IPS-20b (cell line): ENCODE data around the gene ZNF143.
A peak's percentile ranks its signal among the peaks of the same experiment; 100 is the strongest.

ENCODE experiments used
- H3K27ac ChIP-seq: one replicate; pipeline ENCODE4 v1.5.1; 2013; ENCODE audit warnings: low read length
- H3K27me3 ChIP-seq: 2 replicates; pipeline ENCODE4 v1.6.1; 2013; ENCODE audit warnings: mild to moderate bottlenecking, low read length, inconsistent platforms; ENCODE audit not compliant: insufficient read depth
- H3K36me3 ChIP-seq: 2 replicates; pipeline ENCODE4 v1.6.1; 2013; ENCODE audit warnings: low read depth, mild to moderate bottlenecking, inconsistent platforms, low read length, moderate library complexity; ENCODE audit not compliant: insufficient read depth
- H3K4me1 ChIP-seq: 2 replicates; pipeline ENCODE4 v1.6.1; 2013; ENCODE audit warnings: mild to moderate bottlenecking, control low read depth, inconsistent platforms, low read length, moderate library complexity; ENCODE audit not compliant: insufficient read depth
- H3K4me3 ChIP-seq: 2 replicates; pipeline ENCODE4 v1.5.1; 2013; ENCODE audit warnings: mild to moderate bottlenecking, low read length, inconsistent platforms
- H3K9ac ChIP-seq: 2 replicates; pipeline ENCODE4 v1.6.1; 2013; ENCODE audit warnings: low read depth, mild to moderate bottlenecking, inconsistent platforms, low read length, moderate library complexity
- H3K9me3 ChIP-seq: 2 replicates; pipeline ENCODE4 v1.6.1; 2013; ENCODE audit warnings: mild to moderate bottlenecking, low read depth, low read length, inconsistent platforms; ENCODE audit not compliant: insufficient read depth

ZNF143 gene

DNA sequence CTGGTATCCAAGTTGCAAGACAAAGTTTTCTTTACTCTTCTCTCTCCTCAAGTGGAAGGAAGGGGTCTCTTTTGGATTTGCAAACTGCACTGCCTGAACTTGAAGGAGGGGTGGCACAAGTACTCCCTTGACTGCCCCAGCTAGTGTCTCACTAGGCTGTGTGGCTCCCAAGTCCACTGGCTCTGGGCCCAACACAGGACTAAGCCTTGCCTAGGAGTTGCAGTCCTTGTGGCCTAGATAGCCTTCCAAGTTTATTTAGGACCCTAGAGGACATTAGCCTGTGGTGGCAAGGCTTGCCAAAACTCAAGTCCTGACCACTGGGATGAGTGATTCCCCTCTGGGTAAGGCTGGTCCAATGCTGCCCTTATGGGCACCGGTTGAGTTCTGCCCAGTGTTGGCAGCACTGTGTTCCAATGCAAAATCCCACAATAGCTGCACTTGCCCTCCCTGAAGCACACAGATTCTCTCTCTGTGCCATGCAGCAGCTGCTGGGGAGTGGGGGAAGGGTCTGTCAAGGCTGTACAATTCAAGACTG, 102.5 kb downstream of the ZNF143 start:
- Histone ChIP-seq H3K9me3 (peaks cover 9% of the 10 kb centered on the region), H3K27me3 (no peaks in the 10 kb centered on the region), H3K4me1 (peaks cover 14% of the 10 kb centered on the region), H3K27ac (no peak overlapping the region), H3K4me3 (no peak overlapping the region), H3K36me3 (no peaks in the 10 kb centered on the region), H3K9ac (no peak overlapping the region)

DNA sequence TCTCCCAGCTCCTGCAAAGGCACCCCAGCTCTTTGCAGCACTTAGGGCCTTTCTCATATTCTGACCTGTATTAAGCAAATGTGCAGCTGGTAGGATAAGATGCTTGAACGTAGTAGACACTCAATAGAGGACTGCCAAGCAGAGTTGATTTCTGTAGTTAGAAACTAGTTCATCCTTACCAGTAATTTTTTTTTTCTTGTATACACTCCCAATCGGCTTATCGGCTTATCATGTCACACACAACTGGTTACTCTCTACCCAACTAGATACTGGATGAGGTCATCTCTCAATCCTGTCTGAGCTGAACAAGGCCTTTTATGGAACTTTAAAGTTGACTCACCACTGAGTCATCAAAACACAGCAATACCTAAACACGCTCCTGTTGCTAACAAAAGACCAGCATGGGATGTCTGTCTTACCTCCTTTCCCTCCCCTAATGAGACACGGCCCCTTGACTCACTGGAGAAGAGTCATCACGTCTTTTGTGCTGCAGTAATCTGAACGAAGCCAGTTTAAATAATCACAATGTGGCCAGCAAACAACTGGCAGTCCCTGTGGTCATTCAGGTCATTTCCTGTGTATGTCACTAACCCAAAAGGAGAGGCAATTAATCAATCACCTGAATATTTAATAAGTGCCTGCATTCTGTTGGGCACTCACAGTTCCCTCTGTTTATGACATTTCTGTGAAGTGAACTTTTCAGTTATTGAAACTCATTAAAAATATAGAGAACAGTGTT, 105.2 kb downstream of the ZNF143 start:
- Histone ChIP-seq H3K9me3 (peaks cover 7% of the 10 kb centered on the region), H3K4me1 (peaks cover 30% of the 10 kb centered on the region), H3K9ac (peak overlapping the region; percentile 74), H3K27me3 (no peaks in the 10 kb centered on the region), H3K36me3 (no peaks in the 10 kb centered on the region), H3K4me3 (peak overlapping the region; percentile 12; the same call in 1 of the 2 replicates), H3K27ac (peak overlapping the region; percentile 24)

DNA sequence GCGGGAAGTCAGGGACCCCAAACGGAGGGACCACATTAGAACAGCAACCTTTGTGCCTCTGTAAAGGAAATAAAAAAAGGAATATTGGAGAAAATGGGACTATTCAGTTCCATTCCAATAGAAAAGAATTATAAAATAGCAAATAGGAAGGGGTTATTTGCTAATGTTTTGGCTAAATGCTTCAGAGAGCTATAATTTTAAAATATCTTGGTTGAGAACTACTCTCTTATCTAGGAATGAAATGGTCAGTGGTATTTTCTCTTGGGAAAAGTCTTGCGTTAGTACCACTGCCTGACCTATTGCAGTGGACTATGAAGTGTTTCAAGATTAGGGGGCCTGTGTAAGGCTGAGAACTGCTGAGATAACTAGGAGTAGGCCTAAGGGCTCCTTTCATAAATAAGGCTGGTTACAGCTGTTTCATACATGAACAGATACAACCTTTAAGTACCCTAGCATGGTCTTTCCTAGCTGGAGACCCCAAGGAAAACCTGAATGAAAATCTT, 105.8 kb downstream of the ZNF143 start:
- peaks cover 30% of the 10 kb centered on the region for H3K4me1 ChIP-seq
- H3K27me3 ChIP-seq = no peaks in the 10 kb centered on the region
- 0 out of 2 replicates have a peak overlapping the region, but pooled peaks have one; percentile 0 for H3K4me3 ChIP-seq
- peak overlapping the region; percentile 74 for H3K9ac ChIP-seq
- H3K9me3 ChIP-seq = 0 out of 2 replicates have a peak, but pooled peaks cover under 1% of the 10 kb centered on the region
- no peaks in the 10 kb centered on the region for H3K36me3 ChIP-seq
- H3K27ac ChIP-seq = peak overlapping the region; percentile 16

DNA sequence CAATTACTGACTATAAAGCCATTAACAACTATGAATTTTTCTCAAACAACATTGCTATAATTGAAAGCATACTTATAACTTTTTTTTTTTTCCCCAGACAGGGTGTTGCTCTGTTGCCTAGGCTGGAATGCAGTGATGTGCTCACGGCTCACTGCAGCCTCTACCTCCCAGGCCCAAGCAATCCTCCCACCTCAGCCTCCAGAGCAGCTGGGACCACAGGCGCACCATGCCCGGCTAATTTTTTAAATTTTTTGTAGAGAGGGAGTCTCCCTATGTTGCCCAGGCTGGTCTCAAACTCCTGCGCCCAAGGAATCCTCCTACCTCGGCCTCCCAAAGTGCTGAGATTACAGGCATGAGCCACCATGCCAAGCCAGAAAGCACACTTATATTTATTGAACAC, 106.6 kb downstream of the ZNF143 start:
- no peak overlapping the region for H3K27ac ChIP-seq

DNA sequence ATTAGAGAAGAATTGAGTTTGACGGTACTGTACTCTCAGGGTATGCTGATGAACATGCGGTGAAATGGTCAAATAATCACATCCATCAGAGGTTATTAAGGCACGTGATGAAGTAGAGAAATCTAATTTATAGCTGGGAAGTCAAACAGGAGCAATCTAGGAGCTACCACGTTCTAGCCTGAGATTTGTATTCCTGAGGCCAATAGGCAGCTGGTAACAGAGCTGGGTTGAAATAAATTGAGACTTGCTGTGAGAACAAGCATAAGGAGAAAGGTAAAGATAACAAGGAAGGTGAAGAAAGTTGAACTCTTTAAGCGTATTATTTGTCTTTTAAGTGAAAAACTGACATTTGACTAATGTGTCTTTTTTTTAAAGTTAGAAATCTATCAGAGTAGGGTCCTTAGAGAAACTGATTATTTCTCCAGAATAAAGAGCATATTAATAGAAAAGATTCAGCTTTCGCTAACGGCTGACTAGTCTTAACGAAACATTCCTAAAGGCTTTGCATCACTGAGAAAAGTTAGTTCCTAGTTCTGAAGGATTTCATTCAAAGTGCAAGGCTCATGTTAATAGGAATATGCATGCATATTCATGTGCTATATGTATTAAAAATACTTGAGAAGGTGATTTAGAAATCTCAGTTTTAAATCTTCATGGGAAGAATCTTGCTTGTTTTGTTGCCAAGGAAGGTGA, 107.5 kb downstream of the ZNF143 start:
- Histone ChIP-seq H3K9ac (peak overlapping the region; percentile 68; the same call in 1 of the 2 replicates), H3K27ac (no peak overlapping the region), H3K4me3 (0 out of 2 replicates have a peak overlapping the region, but pooled peaks have one; percentile 9)

More for the DNA sequence above, 106.6 kb downstream of the ZNF143 start:
- no peaks in the 10 kb centered on the region for H3K36me3 ChIP-seq
- H3K9me3 ChIP-seq = no peaks in the 10 kb centered on the region
- H3K4me3 ChIP-seq = no peak overlapping the region
- no peak overlapping the region for H3K9ac ChIP-seq
- H3K27me3 ChIP-seq = no peaks in the 10 kb centered on the region
- peaks cover 30% of the 10 kb centered on the region for H3K4me1 ChIP-seq

DNA sequence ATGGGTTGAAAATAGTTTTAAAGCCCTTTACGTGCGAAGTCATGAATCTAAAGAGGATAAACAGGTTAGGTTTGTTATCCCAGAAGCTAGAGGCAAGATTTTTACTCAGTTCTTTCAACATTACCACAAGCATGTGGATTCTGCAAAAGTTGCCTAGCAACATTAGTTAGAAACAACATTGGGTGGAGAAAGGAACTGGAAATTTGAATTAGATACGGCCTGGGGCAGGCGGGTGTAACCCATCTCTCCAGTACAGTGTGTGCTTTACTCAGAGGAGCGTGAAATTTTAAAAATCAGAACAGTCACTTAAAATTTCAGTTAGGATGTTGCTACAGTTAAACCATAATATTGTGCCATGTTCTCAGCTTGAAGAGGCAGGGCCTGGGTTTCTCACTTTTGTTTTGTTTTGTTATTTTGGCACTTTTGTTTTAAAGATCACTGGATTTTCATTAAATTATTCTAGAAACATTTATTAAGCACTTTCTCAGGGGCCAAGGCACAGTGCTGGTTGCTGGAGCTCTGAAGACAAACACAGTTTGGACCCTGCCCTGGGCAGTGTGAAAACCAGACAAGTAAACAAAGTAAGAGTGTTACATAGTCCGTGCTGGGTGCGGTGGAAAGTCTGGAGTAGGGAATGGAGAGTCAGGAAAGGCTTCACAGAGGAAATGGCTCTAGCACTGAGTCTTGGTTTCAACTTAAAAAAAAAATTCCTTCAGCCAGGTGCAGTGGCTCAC, 108.2 kb downstream of the ZNF143 start:
- Histone ChIP-seq H3K27me3 (no peaks in the 10 kb centered on the region), H3K36me3 (no peaks in the 10 kb centered on the region), H3K9ac (peak overlapping the region; percentile 68), H3K4me3 (0 out of 2 replicates have a peak overlapping the region, but pooled peaks have one; percentile 9), H3K27ac (peak overlapping the region; percentile 3), H3K9me3 (no peaks in the 10 kb centered on the region), H3K4me1 (peaks cover 30% of the 10 kb centered on the region)

More for the DNA sequence above, 107.5 kb downstream of the ZNF143 start:
- H3K9me3 ChIP-seq = no peaks in the 10 kb centered on the region
- no peaks in the 10 kb centered on the region for H3K27me3 ChIP-seq
- peaks cover 30% of the 10 kb centered on the region for H3K4me1 ChIP-seq
- no peaks in the 10 kb centered on the region for H3K36me3 ChIP-seq

DNA sequence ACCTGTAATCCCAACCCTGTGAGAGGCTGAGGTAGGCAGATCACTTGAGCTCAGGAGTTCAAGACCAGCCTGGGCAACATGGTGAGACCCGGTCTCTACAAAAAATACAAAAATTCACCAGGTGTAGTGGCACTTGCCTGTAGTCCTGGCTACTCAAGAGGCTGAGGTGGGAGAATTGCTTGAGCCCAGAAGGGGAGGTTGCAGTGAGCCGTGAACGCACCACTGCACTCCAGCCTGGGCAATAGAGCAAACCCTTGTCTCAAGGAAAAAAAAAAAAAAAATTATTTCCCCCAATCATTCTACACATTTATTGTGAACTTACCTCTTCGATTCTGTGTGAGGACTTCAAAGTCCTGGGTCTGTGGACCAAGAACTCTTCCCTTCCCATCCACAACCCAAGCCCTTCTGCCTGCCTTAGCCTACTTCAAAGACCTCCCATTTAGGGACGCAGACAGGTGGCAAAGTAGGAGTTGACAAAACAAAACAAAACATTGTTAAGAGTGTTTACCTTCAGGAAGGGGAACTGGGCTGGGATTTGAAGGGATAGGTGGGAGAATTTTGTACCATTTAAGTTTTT, 108.9 kb downstream of the ZNF143 start:
- Histone ChIP-seq H3K4me3 (no peak overlapping the region), H3K9me3 (no peaks in the 10 kb centered on the region), H3K4me1 (peaks cover 30% of the 10 kb centered on the region), H3K27me3 (no peaks in the 10 kb centered on the region), H3K9ac (peak overlapping the region; percentile 68; the same call in 1 of the 2 replicates), H3K36me3 (0 out of 2 replicates have a peak, but pooled peaks cover under 1% of the 10 kb centered on the region), H3K27ac (peak overlapping the region; percentile 3)

DNA sequence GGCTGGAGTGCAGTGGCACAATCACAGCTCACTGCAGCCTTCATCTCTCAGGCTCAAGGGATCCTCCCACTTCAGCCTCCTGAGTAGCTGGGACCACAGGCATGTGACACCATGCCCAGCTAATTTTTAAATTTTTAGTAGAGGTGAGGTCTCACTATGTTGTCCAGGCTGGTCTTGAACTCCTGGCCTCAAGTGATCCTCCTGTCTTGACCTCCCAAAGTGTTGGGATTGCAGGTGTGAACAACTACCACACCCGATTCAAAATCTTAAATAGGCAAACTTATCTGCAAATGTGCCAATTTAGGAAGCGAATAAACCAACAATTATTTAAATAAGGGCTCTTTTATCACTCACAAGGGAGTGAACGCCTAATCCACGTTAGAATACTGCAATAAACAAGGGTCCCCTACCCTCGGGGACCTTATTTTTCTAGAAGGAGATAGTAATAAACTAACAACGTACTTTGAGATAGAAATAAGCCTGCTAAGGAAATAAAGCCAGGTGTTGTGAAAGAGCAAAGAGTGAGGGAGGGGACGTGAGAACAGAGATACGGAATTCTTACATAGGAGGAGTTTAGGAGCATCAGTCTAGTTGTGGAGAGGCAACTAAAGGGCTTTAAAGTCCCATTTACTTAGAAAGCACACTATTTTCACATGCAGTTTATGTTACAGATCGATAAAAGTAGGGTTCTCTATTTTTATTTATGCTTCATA, 109.7 kb downstream of the ZNF143 start:
- Histone ChIP-seq H3K36me3 (peaks cover 6% of the 10 kb centered on the region; the same call in 1 of the 2 replicates), H3K27ac (no peak overlapping the region), H3K9me3 (no peaks in the 10 kb centered on the region), H3K4me1 (peaks cover 30% of the 10 kb centered on the region), H3K9ac (no peak overlapping the region), H3K4me3 (no peak overlapping the region), H3K27me3 (no peaks in the 10 kb centered on the region)

DNA sequence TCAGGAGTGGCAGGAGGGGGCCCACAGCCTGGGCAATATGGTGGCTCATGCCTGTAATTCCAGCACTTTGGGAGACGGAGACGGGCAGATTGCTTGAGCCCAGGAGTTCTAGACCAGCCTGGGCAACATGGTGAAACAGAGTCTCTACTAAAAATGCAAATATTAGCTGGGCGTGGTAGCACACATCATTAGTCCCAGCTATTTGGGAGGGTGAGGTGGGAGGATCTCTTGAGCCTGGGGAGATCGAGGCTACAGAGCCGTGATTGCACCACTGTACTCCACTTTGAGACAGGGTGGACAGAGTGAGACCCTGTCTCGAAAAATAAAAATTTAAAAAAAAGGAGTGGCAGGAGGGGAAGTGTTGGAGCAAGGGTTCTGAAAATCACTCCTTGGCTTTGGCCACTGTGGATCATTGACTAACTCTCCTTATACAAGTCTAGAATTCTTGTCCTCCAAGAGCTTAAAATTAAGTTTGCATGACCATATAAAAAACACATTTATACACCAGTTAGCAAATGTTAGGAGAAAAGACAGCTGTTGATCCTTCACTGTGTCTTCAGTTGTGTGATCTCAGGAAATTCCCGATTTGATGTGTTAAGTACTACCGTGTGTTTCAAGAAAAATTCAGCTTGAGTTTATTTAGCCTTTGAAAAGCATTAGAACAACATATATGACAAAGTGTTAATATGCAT, 110.4 kb downstream of the ZNF143 start:
- Histone ChIP-seq H3K27ac (no peak overlapping the region), H3K9me3 (no peaks in the 10 kb centered on the region), H3K4me1 (peaks cover 26% of the 10 kb centered on the region), H3K9ac (no peak overlapping the region; the same call in 1 of the 2 replicates), H3K36me3 (peaks cover 14% of the 10 kb centered on the region), H3K4me3 (no peak overlapping the region), H3K27me3 (no peaks in the 10 kb centered on the region)

DNA sequence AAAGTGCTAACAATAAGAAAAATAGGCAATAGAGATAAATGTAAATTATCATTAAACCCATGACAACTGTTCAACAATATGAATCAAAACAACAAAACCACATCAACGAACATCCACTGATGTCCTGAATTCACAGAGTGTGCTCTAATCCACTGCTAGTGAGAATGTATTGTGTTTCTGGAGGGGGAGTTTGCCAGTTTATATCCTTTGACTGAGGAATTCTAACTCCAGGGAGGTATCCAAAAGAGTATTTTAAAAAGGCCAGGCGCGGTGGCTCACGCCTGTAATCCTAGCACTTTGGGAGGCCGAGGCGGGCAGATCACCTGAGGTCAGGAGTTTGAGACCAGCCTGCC, 110.9 kb downstream of the ZNF143 start:
- no peak overlapping the region for H3K27ac ChIP-seq
- no peak overlapping the region; the same call in 1 of the 2 replicates for H3K9ac ChIP-seq
- H3K4me3 ChIP-seq = no peak overlapping the region
- H3K36me3 ChIP-seq = peaks cover 19% of the 10 kb centered on the region
- H3K9me3 ChIP-seq = no peaks in the 10 kb centered on the region
- H3K27me3 ChIP-seq = no peaks in the 10 kb centered on the region
- H3K4me1 ChIP-seq = peaks cover 24% of the 10 kb centered on the region
